HepG2 (cell line): ENCODE results near the gene CCT6A. TPM values are rescaled to one million over a fixed set of nuclear protein-coding genes. Genes with fewer than 3 reads are reported as not detected.

Source experiments
- ATAC-seq: fragments of 200-7000 bp; cut with Tn5 transposase; 3 replicates; pipeline ENCODE4 v1.9.1; 2020; ENCODE audit warnings: mild to moderate bottlenecking, moderate library complexity
- BruUV-seq: library from RNA; stranded (reverse); fragments of 400-500 nt; replicated peaks from 2 replicates; lab custom pipeline; 2021; lab: Mats Ljungman, UMichigan
- CTCF ChIA-PET: fragments of 300-600 bp; formaldehyde crosslinking; extraction: SDS; loops from one replicate; lab custom pipeline; 2021; ENCODE audit warnings: low total read pairs, inconsistent platforms, low intra/inter-chr PET ratio; lab: Yijun Ruan, JAX
- POLR2A ChIA-PET: fragments of 350-600 bp; sonication (Branson Sonifier 250); formaldehyde crosslinking; loops from one replicate; lab custom pipeline; 2020; ENCODE audit warnings: antibody characterized with exemption, inconsistent platforms; lab: Yijun Ruan, JAX
- DNase-seq: peaks from one replicate; pipeline ENCODE4 v3.0.0-alpha.2; 2015; ENCODE audit warnings: low spot score
- FAIRE-seq: peaks from 3 replicates; lab custom pipeline; 2011; peaks lifted over from hg19 to GRCh38; lab: Jason Lieb, UNC
- H2AFZ ChIP-seq: one replicate; pipeline ENCODE4 v1.6.1; 2011; ENCODE audit warnings: low read length, inconsistent platforms
- H3K27ac ChIP-seq: fragments of 300-600 bp; 3 replicates; pipeline ENCODE4 v1.8.0; 2011; ENCODE audit warnings: mixed run types, mild to moderate bottlenecking, mixed read lengths, low read length, inconsistent platforms; ENCODE audit not compliant: insufficient read depth; ENCODE audit errors: extremely low read length
- H3K27me3 ChIP-seq, 2 experiments: fragments of 200-600 bp in 1 of 2; 2 replicates in 1 of 2; 3 replicates in 1 of 2; pipeline versions ENCODE4 v1.6.0 to v1.8.0; 2011; ENCODE audit warnings: low read length in 2 of 2, mild to moderate bottlenecking in 2 of 2, moderate library complexity in 2 of 2, inconsistent platforms in 1 of 2; ENCODE audit not compliant: insufficient read depth in 2 of 2, control insufficient read depth in 1 of 2
- H3K36me3 ChIP-seq, 2 experiments: fragments of 200-600 bp in 1 of 2; replicated peaks in 1 of 2; 2 replicates in 1 of 2; 3 replicates in 1 of 2; pipeline versions ENCODE4 v1.5.1 to v1.8.0; 2011; ENCODE audit warnings: low read length in 2 of 2, inconsistent platforms in 1 of 2; ENCODE audit not compliant: insufficient read depth in 2 of 2, control insufficient read depth in 1 of 2
- H3K4me1 ChIP-seq: 2 replicates; pipeline ENCODE4 v1.5.1; 2012; ENCODE audit warnings: low read length, inconsistent platforms; ENCODE audit not compliant: insufficient read depth
- H3K4me2 ChIP-seq: 2 replicates; pipeline ENCODE4 v1.6.0; 2011; ENCODE audit warnings: low read depth, low read length, inconsistent platforms
- H3K4me3 ChIP-seq, 3 experiments: fragments of 200-600 bp in 1 of 3; sonication (generic), shearing (Covaris generic) in 1 of 3; replicated peaks in 1 of 3; 2 replicates each; pipeline ENCODE4 v1.5.1; 2011 to 2016; ENCODE audit warnings: low read length in 3 of 3, inconsistent platforms in 2 of 3, low read depth in 2 of 3, mild to moderate bottlenecking in 2 of 3, control low read depth in 1 of 3, mixed read lengths in 1 of 3; ENCODE audit not compliant: insufficient read depth in 1 of 3
- H3K79me2 ChIP-seq: one replicate; pipeline ENCODE4 v1.6.1; 2011; ENCODE audit warnings: low read length, inconsistent platforms; ENCODE audit not compliant: insufficient read depth
- H3K9ac ChIP-seq: 2 replicates; pipeline ENCODE4 v1.6.0; 2011; ENCODE audit warnings: mild to moderate bottlenecking, low read depth, low read length, inconsistent platforms; ENCODE audit not compliant: insufficient read depth
- H3K9me3 ChIP-seq: 2 replicates; pipeline ENCODE4 v1.5.1; 2012; ENCODE audit warnings: mild to moderate bottlenecking, low read length
- H4K20me1 ChIP-seq: 2 replicates; pipeline ENCODE4 v1.6.0; 2011; ENCODE audit warnings: inconsistent platforms, mild to moderate bottlenecking, low read length, moderate library complexity; ENCODE audit not compliant: insufficient read depth
- MAX ChIP-seq: IDR thresholded peaks from 2 replicates; pipeline ENCODE4 v1.6.1; 2012; ENCODE audit warnings: inconsistent platforms
- MBNL3 ChIP-seq: fragments of 250-450 bp; sonication (Bioruptor Pico); conservative IDR thresholded peaks from 2 replicates; pipeline ENCODE4 v1.8.0; 2022; ENCODE audit warnings: mild to moderate bottlenecking, inconsistent platforms
- NCOA5 ChIP-seq: sonication (generic); formaldehyde crosslinking; IDR thresholded peaks from 2 replicates; pipeline ENCODE4 v1.4.0; 2020; ENCODE audit warnings: missing genetic modification reagents
- NFKB2 ChIP-seq: sonication (generic); formaldehyde crosslinking; IDR thresholded peaks from 2 replicates; pipeline ENCODE4 v1.4.0; 2020; ENCODE audit warnings: missing genetic modification reagents, borderline replicate concordance
- PRDM15 ChIP-seq: sonication (generic); formaldehyde crosslinking; IDR thresholded peaks from 2 replicates; pipeline ENCODE4 v1.4.0; 2020; ENCODE audit warnings: missing genetic modification reagents
- RAD21 ChIP-seq: fragments of 450-650 bp; formaldehyde crosslinking; IDR thresholded peaks from 2 replicates; pipeline ENCODE4 v1.5.0; 2020; ENCODE audit warnings: mild to moderate bottlenecking
- RCOR2 ChIP-seq: IDR thresholded peaks from 2 replicates; pipeline ENCODE4 v1.6.1; 2016; ENCODE audit warnings: missing biosample characterization, missing genetic modification reagents
- SUZ12 ChIP-seq: fragments of 150-350 bp; IDR thresholded peaks from 2 replicates; pipeline ENCODE4 v1.6.1; 2014; ENCODE audit warnings: low read depth, low read length
- ZNF766 ChIP-seq: sonication (generic); formaldehyde crosslinking; IDR thresholded peaks from 2 replicates; pipeline ENCODE4 v1.5.0; 2020; ENCODE audit warnings: missing genetic modification reagents, borderline replicate concordance
- WGBS: methylation state at CpG from one replicate; pipeline ENCODE4 v1.1.6; 2017; ENCODE audit warnings: low lambda C conversion rate; 5-methylcytosine and 5-hydroxymethylcytosine counted together
- in situ Hi-C: cut with HindIII; loops from 2 replicates; pipeline ENCODE4 v1.10.0; 2017; ENCODE audit warnings: low pct_unique_long_range_greater_than_20kb; ENCODE audit not compliant: extremely low pct_ligation_motif_present
- intact Hi-C: fragments of 100-400 bp; cut with micrococcal nuclease; formaldehyde crosslinking; loops from one replicate; pipeline ENCODE4 v1.10.0; 2022; ENCODE audit not compliant: unreplicated experiment
- polyA plus RNA-seq, 8 experiments: library from polyadenylated mRNA; depleted of rRNA in 3 of 8; stranded (reverse) in 7 of 8; unstranded in 1 of 8; fragments of >200 nt; fragmentation: Illumina TruSeq in 4 of 8; extraction: Trizol in 4 of 8; gene quantifications; 2 replicates each; pipeline versions ENCODE4 v1.2.1 to v1.2.3, GENCODE V29; 2011 to 2016; ENCODE audit warnings: low read depth in 4 of 8, missing spikeins in 1 of 8, mixed read lengths in 1 of 8; ENCODE audit not compliant: insufficient read depth in 1 of 8
- total RNA-seq, 5 experiments: library from RNA; depleted of rRNA; stranded (reverse); fragments of >200 nt; fragmentation: Illumina TruSeq; extraction: Trizol; gene quantifications; 2 replicates each; pipeline ENCODE4 v1.2.3, GENCODE V29; 2016; ENCODE audit warnings: low read depth in 1 of 5
- TF ChIP-seq, protein P1 (sequence below): sonication (generic); formaldehyde crosslinking; IDR thresholded peaks from 2 replicates; pipeline ENCODE4 v1.5.0; 2020; ENCODE audit warnings: missing genetic modification reagents
- TF ChIP-seq, protein P2 (sequence below): sonication (generic); formaldehyde crosslinking; IDR thresholded peaks from 2 replicates; pipeline ENCODE4 v1.4.0; 2020; ENCODE audit warnings: mild to moderate bottlenecking, low read depth, missing genetic modification reagents

CCT6A gene
- total and polyA plus RNA-seq, 2 of the 13 experiments (the other 11 are each of a cell fraction or from before 2014, with no cell fraction given) = 219 to 292 TPM

- Histone ChIP-seq H3K9me3 (no peaks in the 10 kb centered on the region), H3K79me2 (peaks cover 51% of the 10 kb centered on the region), H3K36me3 (peaks cover 12 to 60% of the 10 kb centered on the region in 2 experiments), H2AFZ (no peak overlapping the region), H3K4me1 (peaks cover 60% of the 10 kb centered on the region), H3K9ac (no peak overlapping the region), H4K20me1 (no peaks in the 10 kb centered on the region), H3K4me3 (no peak overlapping the region), H3K27ac (peak overlapping the region; percentile 27), H3K27me3 (no peaks in the 10 kb centered on the region), H3K4me2 (no peak overlapping the region; the same call in 1 of the 2 replicates)
- intact Hi-C loops (no loop called here), in situ Hi-C loops (no loop called here)
- CTCF ChIA-PET = no interaction called here
- 88% methylated on average over 2 of the region's 2 CpGs for WGBS
- DNase-seq (no peak), FAIRE-seq (no peak), ATAC-seq (no peak)
- POLR2A ChIA-PET = interaction anchor here (2.2 kb wide), 1 partner anchor 25 kb away, joined by 6 read pairs; the partner anchor contains the start of genes CCT6A and PSPH
- TF ChIP-seq, protein P1, sequence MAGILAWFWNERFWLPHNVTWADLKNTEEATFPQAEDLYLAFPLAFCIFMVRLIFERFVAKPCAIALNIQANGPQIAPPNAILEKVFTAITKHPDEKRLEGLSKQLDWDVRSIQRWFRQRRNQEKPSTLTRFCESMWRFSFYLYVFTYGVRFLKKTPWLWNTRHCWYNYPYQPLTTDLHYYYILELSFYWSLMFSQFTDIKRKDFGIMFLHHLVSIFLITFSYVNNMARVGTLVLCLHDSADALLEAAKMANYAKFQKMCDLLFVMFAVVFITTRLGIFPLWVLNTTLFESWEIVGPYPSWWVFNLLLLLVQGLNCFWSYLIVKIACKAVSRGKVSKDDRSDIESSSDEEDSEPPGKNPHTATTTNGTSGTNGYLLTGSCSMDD = no peak
- TF ChIP-seq, protein P2, sequence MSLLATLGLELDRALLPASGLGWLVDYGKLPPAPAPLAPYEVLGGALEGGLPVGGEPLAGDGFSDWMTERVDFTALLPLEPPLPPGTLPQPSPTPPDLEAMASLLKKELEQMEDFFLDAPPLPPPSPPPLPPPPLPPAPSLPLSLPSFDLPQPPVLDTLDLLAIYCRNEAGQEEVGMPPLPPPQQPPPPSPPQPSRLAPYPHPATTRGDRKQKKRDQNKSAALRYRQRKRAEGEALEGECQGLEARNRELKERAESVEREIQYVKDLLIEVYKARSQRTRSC (CRISPR knock-in tag) = no peak
- no TSS peak for BruUV-seq
These were observed 25.0 kb upstream of the CCT6A start for GRCh38 chr7:56026538-56026937.

DNA sequence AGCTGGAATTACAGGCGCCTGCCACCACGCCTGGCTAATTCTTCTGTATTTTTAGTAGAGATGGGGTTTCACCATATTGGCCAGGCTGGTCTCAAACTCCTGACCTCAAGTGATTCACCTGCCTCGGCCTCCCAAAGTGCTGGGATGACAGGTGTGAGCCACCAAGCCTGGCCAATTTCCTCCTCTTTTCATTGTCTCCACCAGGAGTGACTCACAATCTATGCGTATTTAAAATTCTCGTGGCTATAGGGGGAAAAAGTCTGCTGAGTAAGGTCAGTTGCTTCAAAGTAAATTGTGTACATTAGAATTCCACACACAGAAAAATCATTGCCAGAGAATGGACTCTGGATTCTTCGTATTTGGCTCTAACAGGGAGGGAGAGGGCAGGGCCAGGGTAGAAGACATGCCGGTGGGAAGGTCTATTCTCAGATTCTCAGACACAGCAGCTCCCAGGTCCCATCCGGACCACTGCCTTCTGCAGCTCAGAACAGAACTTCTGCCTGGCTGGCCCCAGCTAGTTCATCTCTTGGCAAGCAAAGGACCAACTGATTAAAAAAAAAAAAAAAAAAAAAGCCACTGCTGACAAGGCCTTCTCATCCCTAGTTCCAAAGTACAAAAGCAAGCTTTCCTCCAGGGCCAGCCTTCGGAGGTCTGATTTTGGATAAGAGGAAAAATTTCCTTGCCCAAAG lies 22.5 kb upstream of the CCT6A start:
- in situ Hi-C loops (no loop called here), intact Hi-C loops (loop anchor here (1.0 to 2.0 kb wide), 2 partner anchors 22 to 34 kb away; no protein-coding TSS in a partner anchor)
- no peaks in the 10 kb centered on the region for H4K20me1 ChIP-seq
- POLR2A ChIA-PET = interaction anchor here (0.6 to 4.2 kb wide), 13 partner anchors 18 to 850 kb away, joined by 3 to 51 read pairs (median 4); partner anchors contain the start of genes CCT6A, CHCHD2, NIPSNAP2 and PSPH
- peak overlapping the region; percentile 93 for H3K27ac ChIP-seq
- WGBS = 18% methylated on average over 9 of the region's 9 CpGs
- H3K79me2 ChIP-seq = peaks cover 65% of the 10 kb centered on the region
- peak; percentile 89 for FAIRE-seq
- peak overlapping the region; percentile 56 for H3K9ac ChIP-seq
- H3K4me3 ChIP-seq = peak overlapping the region; percentile 19 to 52 (median 36); a peak in 4 of 6 replicates
- no peaks in the 10 kb centered on the region; a peak in 1 of 5 replicates for H3K27me3 ChIP-seq
- peaks cover 7 to 40% of the 10 kb centered on the region in 2 experiments for H3K36me3 ChIP-seq
- TSS peak; percentile 24 for BruUV-seq
- H3K9me3 ChIP-seq = no peaks in the 10 kb centered on the region
- CTCF ChIA-PET = no interaction called here
- peak; percentile 97 for DNase-seq
- peak overlapping the region; percentile 67 for H3K4me2 ChIP-seq
- no peak overlapping the region for H2AFZ ChIP-seq
- H3K4me1 ChIP-seq = peaks cover 71% of the 10 kb centered on the region
- peak; percentile 85 for ATAC-seq
- TF ChIP-seq RCOR2 (CRISPR knock-in tag) (no peak), ZNF766 (CRISPR knock-in tag) (no peak), MBNL3 (CRISPR knock-in tag) (no peak), NFKB2 (CRISPR knock-in tag) (no peak), SUZ12 (no peak), MAX (no peak; the same call in 1 of the 2 replicates), RAD21 (CRISPR knock-in tag) (no peak; the same call in 1 of the 2 replicates), PRDM15 (CRISPR knock-in tag) (no peak), NCOA5 (no peak)
